Measurements from ENCODE around the gene PTPRK. TPM values are rescaled to one million over a fixed set of nuclear protein-coding genes. Genes with fewer than 3 reads are reported as not detected.

The PTPRK gene
- total RNA-seq, 1 experiment from 2014 or later = 265 TPM

DNA sequence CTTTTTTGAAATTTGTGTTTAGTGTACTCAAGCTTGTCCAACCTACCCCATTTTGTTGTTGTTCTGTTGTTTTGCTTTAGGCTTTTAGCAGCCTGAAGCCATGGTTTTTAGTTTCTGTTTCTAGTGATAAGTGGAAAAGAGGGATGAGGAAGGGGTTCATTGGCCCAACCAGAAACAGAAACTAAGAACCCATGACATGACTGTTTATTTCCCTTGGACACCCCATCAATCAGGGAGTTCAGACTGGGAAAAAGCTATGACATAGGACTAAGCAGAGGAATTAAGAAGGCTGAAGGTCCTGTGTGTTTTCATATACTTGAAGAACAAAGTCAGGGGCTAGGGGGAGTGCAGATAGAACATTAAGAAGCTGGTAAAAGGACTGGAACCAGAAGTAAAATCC, 425.0 kb downstream of the PTPRK start:
- no peaks in the 10 kb centered on the region for H3K9me3 Mint-ChIP-seq (ENCODE audit: low read depth, unreplicated experiment)
- no peak for DNase-seq
- H3K27ac Mint-ChIP-seq (ENCODE audit: unreplicated experiment) = no peak overlapping the region
- H3K27me3 Mint-ChIP-seq (ENCODE audit: unreplicated experiment) = no peaks in the 10 kb centered on the region
- no peak overlapping the region for H3K4me3 Mint-ChIP-seq (ENCODE audit: low read depth, unreplicated experiment)
- peaks cover 5% of the 10 kb centered on the region for H3K36me3 Mint-ChIP-seq (ENCODE audit: insufficient read depth, unreplicated experiment)
- BruUV-seq (replicated peaks) = no TSS peak
- TF ChIP-seq CTCF (IDR thresholded peaks at IDR 0.05; ENCODE audit: unreplicated experiment) = no peak
- H3K4me1 Mint-ChIP-seq (ENCODE audit: low read depth, unreplicated experiment) = peaks cover 26% of the 10 kb centered on the region
- intact Hi-C loops (cut with micrococcal nuclease; ENCODE audit: unreplicated experiment) = no loop called here
- CTCF ChIA-PET = no interaction called here

GRCh38 chr6:128079021-128079420, 441.4 kb downstream of the PTPRK start:
- no peak for DNase-seq
- no peak overlapping the region for H3K27ac Mint-ChIP-seq (ENCODE audit: unreplicated experiment)
- peaks cover 35% of the 10 kb centered on the region for H3K36me3 Mint-ChIP-seq (ENCODE audit: insufficient read depth, unreplicated experiment)
- intact Hi-C loops (cut with micrococcal nuclease; ENCODE audit: unreplicated experiment) = no loop called here
- no peaks in the 10 kb centered on the region for H3K9me3 Mint-ChIP-seq (ENCODE audit: low read depth, unreplicated experiment)
- CTCF ChIA-PET = no interaction called here
- no peak for TF ChIP-seq CTCF (IDR thresholded peaks at IDR 0.05; ENCODE audit: unreplicated experiment)
- BruUV-seq (replicated peaks) = no TSS peak
- no peak overlapping the region for H3K4me3 Mint-ChIP-seq (ENCODE audit: low read depth, unreplicated experiment)
- no peaks in the 10 kb centered on the region for H3K4me1 Mint-ChIP-seq (ENCODE audit: low read depth, unreplicated experiment)
- no peaks in the 10 kb centered on the region for H3K27me3 Mint-ChIP-seq (ENCODE audit: unreplicated experiment)

DNA sequence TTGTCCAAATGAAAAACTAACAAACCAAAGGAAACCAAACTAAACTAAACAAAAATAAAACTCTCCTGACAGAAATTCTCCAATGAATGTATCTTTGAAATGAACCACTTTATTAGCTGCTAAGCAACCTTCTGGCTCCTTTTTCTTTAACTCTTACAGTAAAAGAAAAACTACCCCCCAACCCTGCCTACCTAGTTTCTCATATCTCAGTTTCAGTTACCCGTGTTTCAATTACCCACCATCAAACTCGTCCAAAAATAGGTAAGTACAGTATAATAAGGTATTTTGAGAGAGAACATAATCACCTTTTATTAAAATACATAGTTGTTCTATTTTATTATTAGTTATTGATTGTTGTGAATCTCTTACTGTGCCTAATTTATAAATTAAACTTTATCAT, 442.1 kb downstream of the PTPRK start:
- H3K27me3 Mint-ChIP-seq (ENCODE audit: unreplicated experiment) = no peaks in the 10 kb centered on the region
- CTCF ChIA-PET = no interaction called here
- DNase-seq = no peak
- no peak overlapping the region for H3K27ac Mint-ChIP-seq (ENCODE audit: unreplicated experiment)
- no peaks in the 10 kb centered on the region for H3K4me1 Mint-ChIP-seq (ENCODE audit: low read depth, unreplicated experiment)
- no peak overlapping the region for H3K4me3 Mint-ChIP-seq (ENCODE audit: low read depth, unreplicated experiment)
- TF ChIP-seq CTCF (IDR thresholded peaks at IDR 0.05; ENCODE audit: unreplicated experiment) = no peak
- peaks cover 30% of the 10 kb centered on the region for H3K36me3 Mint-ChIP-seq (ENCODE audit: insufficient read depth, unreplicated experiment)
- intact Hi-C loops (cut with micrococcal nuclease; ENCODE audit: unreplicated experiment) = no loop called here
- no TSS peak for BruUV-seq (replicated peaks)
- no peaks in the 10 kb centered on the region for H3K9me3 Mint-ChIP-seq (ENCODE audit: low read depth, unreplicated experiment)

GRCh38 chr6:128076843-128077242, 443.6 kb downstream of the PTPRK start:
- CTCF ChIA-PET = no interaction called here
- H3K36me3 Mint-ChIP-seq (ENCODE audit: insufficient read depth, unreplicated experiment) = peaks cover 30% of the 10 kb centered on the region
- TF ChIP-seq CTCF (IDR thresholded peaks at IDR 0.05; ENCODE audit: unreplicated experiment) = no peak
- H3K9me3 Mint-ChIP-seq (ENCODE audit: low read depth, unreplicated experiment) = no peaks in the 10 kb centered on the region
- H3K4me1 Mint-ChIP-seq (ENCODE audit: low read depth, unreplicated experiment) = no peaks in the 10 kb centered on the region
- no peak for DNase-seq
- no peaks in the 10 kb centered on the region for H3K27me3 Mint-ChIP-seq (ENCODE audit: unreplicated experiment)
- intact Hi-C loops (cut with micrococcal nuclease; ENCODE audit: unreplicated experiment) = no loop called here
- no TSS peak for BruUV-seq (replicated peaks)
- H3K27ac Mint-ChIP-seq (ENCODE audit: unreplicated experiment) = no peak overlapping the region
- H3K4me3 Mint-ChIP-seq (ENCODE audit: low read depth, unreplicated experiment) = no peak overlapping the region

- H3K27ac Mint-ChIP-seq (ENCODE audit: unreplicated experiment) = no peak overlapping the region
- H3K36me3 Mint-ChIP-seq (ENCODE audit: insufficient read depth, unreplicated experiment) = peaks cover 29% of the 10 kb centered on the region
- BruUV-seq (replicated peaks) = no TSS peak
- CTCF ChIA-PET = no interaction called here
- H3K4me1 Mint-ChIP-seq (ENCODE audit: low read depth, unreplicated experiment) = peaks cover 19% of the 10 kb centered on the region
- no peak for DNase-seq
- TF ChIP-seq CTCF (IDR thresholded peaks at IDR 0.05; ENCODE audit: unreplicated experiment) = no peak
- no peak overlapping the region for H3K4me3 Mint-ChIP-seq (ENCODE audit: low read depth, unreplicated experiment)
- no peaks in the 10 kb centered on the region for H3K9me3 Mint-ChIP-seq (ENCODE audit: low read depth, unreplicated experiment)
- no peaks in the 10 kb centered on the region for H3K27me3 Mint-ChIP-seq (ENCODE audit: unreplicated experiment)
- intact Hi-C loops (cut with micrococcal nuclease; ENCODE audit: unreplicated experiment) = no loop called here
Measured at GRCh38 chr6:128074567-128074966, 445.8 kb downstream of the PTPRK start.
